GM12864 (cell line): Measurements from ENCODE around the gene EIF4G3.

ENCODE experiments used
- DNase-seq: peaks from one replicate; pipeline ENCODE4 v3.0.0-alpha.2; 2011; ENCODE audit warnings: low read depth
- H3K4me3 ChIP-seq: 2 replicates; pipeline ENCODE4 v1.5.1; 2011; ENCODE audit warnings: mild to moderate bottlenecking, low read depth, low read length, control low read depth
- TF ChIP-seq, protein P1 (sequence below): IDR thresholded peaks from 2 replicates; pipeline ENCODE4 v1.5.1; 2011; ENCODE audit warnings: low read depth, mild to moderate bottlenecking, moderate library complexity, low read length, control low read depth, inconsistent platforms; ENCODE audit errors: missing control alignments

EIF4G3 gene

DNA sequence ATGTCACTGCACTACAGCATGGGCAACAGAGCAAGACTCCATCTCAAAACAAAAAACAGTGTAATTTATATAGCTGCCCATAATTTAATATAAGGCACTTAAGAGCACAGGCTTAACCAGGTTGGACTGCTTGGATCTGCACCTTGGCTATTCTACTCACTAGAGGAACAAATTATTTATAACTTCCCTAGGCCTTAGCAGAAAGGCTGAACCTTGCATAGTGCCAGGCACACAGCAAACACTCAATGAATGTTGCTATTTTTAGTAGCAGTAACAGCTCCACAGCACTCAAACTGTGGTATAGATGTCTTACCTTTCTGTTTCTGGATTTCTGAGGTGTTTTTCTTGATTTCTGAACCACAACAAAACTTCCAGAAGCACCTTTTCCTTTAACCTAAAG, 409.4 kb downstream of the EIF4G3 start:
- TF ChIP-seq, protein P1, sequence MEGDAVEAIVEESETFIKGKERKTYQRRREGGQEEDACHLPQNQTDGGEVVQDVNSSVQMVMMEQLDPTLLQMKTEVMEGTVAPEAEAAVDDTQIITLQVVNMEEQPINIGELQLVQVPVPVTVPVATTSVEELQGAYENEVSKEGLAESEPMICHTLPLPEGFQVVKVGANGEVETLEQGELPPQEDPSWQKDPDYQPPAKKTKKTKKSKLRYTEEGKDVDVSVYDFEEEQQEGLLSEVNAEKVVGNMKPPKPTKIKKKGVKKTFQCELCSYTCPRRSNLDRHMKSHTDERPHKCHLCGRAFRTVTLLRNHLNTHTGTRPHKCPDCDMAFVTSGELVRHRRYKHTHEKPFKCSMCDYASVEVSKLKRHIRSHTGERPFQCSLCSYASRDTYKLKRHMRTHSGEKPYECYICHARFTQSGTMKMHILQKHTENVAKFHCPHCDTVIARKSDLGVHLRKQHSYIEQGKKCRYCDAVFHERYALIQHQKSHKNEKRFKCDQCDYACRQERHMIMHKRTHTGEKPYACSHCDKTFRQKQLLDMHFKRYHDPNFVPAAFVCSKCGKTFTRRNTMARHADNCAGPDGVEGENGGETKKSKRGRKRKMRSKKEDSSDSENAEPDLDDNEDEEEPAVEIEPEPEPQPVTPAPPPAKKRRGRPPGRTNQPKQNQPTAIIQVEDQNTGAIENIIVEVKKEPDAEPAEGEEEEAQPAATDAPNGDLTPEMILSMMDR = no peak
- no peak for DNase-seq
- no peak overlapping the region for H3K4me3 ChIP-seq

DNA sequence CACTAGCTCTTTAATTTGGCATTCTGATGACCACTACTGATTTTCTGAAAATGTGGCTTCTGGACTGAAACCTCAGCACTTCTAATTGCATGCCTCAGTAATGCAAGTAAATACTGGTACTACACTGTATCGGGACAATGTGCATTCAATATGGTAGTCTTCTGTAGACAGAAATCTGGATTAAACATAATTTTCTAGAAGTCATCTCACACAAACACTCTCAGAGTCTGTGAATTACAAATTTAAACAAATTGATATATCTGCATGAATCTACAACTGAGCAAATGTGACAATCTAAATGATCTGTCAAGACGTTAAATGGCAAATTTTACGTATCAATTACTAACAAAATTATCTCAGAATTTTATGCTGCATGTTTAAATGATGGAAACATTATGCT, 413.3 kb downstream of the EIF4G3 start:
- no peak for DNase-seq
- TF ChIP-seq, protein P1 = no peak
- H3K4me3 ChIP-seq = no peak overlapping the region

DNA sequence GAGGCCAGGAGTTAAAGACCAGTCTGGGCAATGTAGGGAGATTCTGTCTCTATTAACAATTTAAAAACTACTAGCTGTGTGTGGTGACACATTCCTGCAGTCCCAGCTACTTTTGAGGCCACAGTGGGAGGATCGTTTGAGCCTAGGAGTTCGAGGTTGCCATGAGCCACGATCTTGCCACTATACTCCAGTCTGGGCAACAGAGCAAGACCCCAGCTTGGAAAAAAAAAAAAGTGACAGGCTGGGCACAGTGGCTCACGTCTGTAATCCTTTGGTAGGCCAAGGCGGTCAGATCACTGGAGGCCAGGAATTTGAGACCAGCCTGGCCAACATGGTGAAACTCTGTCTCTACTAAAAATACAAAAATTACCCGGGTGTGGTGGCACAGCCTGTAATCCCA, 416.4 kb downstream of the EIF4G3 start:
- TF ChIP-seq, protein P1 = no peak
- no peak for DNase-seq

More for the DNA sequence above, 416.4 kb downstream of the EIF4G3 start:
- no peak overlapping the region for H3K4me3 ChIP-seq
